Kidney epithelial cell (primary cell): ENCODE measurements around the gene PHLDA2. TPM values are rescaled to one million over a fixed set of nuclear protein-coding genes. Genes with fewer than 3 reads are reported as not detected.

ENCODE experiments used
- DNase-seq: peaks from one replicate; pipeline ENCODE4 v3.0.0-alpha.2; 2010; ENCODE audit warnings: low read depth
- H3K27me3 ChIP-seq: 2 replicates; pipeline ENCODE4 v1.6.0; 2011; ENCODE audit warnings: low read length; ENCODE audit not compliant: control insufficient read depth, insufficient read depth
- H3K36me3 ChIP-seq: 2 replicates; pipeline ENCODE4 v1.5.1; 2011; ENCODE audit warnings: low read length; ENCODE audit not compliant: control insufficient read depth, insufficient read depth
- H3K4me3 ChIP-seq: 2 replicates; pipeline ENCODE4 v1.5.1; 2011; ENCODE audit warnings: low read depth, mild to moderate bottlenecking, control low read depth, low read length
- CTCF ChIP-seq: IDR thresholded peaks from 2 replicates; pipeline ENCODE4 v1.5.1; 2011; ENCODE audit warnings: mild to moderate bottlenecking, moderate library complexity, low read length, control low read depth, inconsistent platforms; ENCODE audit not compliant: insufficient read depth, poor library complexity, severe bottlenecking
- total RNA-seq: library from RNA; depleted of rRNA; stranded (reverse); fragments of >200 nt; gene quantifications from 2 replicates; pipeline ENCODE4 v1.2.3, GENCODE V29; 2015

The PHLDA2 gene
- total RNA-seq, 1 donor from 2014 or later: 32.8 TPM

DNA sequence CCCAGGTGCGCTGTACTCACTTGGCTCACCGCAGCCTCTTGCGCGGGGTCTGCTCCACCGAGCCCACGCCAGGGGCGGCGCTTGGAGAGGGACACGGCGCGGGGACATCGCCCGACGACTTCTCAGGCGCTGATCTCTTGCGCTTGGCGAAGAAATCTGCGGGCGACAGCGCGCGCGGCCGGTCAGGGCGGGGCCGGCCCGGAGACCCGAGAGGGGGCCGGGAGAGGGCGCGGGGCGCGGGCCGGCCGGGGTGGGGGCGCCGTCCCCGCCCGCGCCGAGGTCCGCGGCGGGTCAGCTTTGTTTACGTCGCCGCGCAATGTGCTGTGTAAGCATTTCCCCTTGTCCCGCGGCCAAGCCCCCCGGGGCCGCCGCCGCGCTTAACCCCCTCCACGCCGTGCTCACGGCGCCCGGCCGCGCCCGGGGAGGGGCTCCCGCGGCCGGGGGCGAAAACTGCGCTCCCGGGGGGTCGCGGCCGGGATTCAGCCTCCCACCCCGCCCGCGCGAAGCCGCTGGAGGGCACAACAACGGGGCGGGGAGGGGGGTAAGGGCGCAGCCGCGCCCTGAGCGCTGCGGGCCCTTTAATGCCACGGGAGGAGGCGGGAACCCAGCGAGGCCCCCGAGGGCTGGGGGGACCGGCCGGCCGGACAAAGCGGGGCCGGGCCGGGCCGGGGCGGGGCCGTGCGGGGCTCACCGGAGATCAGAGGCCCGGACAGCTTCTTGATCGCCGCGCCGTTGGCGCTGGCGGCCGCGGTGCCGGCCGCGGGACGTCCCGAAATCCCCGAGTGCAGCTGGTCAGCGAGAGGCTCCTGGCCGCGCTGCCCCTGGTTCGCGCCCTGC lies 45.0 kb downstream of the PHLDA2 start:
- Histone ChIP-seq H3K4me3 (peak overlapping the region; percentile 56), H3K27me3 (peaks cover 2% of the 10 kb centered on the region), H3K36me3 (no peaks in the 10 kb centered on the region)
- no peak for TF ChIP-seq CTCF
- DNase-seq: no peak

DNA sequence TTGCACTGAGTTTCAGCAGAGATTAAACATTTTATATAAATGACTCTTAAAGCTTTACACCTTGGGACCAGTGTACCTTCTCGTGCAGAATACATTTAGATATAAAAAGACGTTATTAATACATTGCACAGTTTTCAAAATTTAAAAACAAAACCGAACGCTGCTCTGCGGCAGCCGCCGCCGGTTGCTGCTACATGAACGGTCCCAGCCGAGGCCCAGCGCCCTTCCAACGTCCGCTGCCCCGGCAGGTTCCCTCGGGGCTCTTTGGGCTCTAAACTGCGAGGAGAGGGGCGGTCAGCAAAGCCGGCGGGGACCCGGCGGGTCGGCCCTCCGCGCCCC lies 45.6 kb downstream of the PHLDA2 start:
- H3K36me3 ChIP-seq: no peaks in the 10 kb centered on the region
- peak overlapping the region; percentile 56 for H3K4me3 ChIP-seq
- TF ChIP-seq CTCF: no peak
- no peak for DNase-seq
- H3K27me3 ChIP-seq: peaks cover 2% of the 10 kb centered on the region

DNA sequence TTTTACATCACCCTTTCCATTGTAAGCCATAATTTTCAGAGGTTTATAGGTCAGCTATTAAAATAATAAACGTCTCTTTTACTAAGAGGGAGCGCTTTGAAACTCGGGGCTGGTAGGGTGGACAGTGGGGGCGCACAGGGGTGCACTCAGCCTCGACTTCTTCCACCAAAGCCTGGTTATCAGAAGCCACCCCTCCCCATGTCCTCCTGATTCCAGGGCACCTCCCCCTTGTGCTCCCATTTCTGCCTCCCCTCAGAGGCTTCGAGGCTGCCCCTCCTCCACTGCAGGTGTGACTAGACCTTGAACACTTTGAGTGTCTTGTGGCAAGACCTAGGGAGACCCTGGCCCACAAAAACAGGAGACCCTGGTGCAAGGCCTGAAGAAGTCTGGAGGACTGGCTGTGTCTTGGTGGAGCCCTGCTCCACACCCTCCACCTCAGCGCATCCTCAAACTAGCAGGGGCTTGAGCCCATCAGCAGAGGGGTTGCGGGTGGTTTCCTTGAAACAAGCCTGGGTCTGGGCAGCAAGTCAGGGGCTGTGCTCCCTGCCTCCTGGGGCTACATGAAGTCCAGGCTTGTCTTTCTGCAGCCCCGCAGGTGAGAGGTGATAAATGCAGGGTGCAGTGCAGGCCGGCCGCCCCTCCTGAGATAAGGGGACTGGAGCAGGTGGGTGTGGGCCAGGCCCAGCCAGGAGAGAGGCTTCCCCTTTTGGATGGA lies 46.7 kb downstream of the PHLDA2 start:
- peaks cover 2% of the 10 kb centered on the region for H3K27me3 ChIP-seq
- no peak for DNase-seq
- no peak for TF ChIP-seq CTCF
- no peaks in the 10 kb centered on the region for H3K36me3 ChIP-seq
- no peak overlapping the region for H3K4me3 ChIP-seq

- H3K4me3 ChIP-seq: no peak overlapping the region
- TF ChIP-seq CTCF: no peak
Measured at GRCh38 chr11:2881981-2882375, 47.2 kb downstream of the PHLDA2 start.

DNA sequence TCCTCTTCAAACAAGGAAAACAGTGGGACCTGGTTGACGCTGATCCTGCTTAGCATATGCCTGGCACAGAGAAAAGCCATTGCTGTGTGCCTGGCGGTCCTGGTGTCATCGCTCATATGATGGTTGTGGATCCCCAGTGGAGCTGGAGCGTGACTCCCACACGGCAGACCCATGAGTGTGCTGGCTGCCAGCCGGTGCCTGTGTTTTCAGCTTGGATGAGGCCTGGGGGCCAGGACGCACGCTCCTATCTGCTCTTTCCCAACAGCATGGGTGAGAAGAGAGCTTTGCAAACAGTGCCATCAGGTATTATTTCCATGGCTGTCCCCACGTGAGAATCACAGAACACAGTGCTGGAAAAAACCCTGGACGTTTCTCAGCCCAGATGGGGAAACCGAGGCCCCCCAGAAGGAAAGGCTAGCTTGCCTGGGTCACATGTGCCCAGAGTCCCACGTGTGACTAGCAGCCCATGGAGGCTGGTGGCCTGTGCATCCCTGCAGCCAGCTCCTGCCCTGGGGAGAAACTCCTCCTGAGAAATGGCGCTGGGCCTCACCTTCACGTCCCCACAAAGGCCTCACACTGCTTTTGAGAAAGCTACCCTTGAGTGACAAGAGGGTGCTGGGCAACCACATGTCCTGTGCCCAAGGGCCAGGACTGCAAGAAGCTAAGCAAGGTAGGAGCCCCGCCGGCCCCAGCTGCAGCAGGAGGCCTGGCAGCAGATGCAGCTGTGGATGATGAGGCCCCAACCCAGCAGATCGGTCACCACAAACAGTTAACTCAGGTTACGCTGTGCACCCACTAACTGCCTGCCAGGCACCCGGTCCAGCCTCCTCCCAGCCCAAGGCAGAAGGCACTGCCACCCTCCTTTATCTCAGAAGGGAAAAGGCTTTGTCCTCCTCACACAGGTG lies 47.9 kb downstream of the PHLDA2 start:
- no peak for DNase-seq
- no peak for TF ChIP-seq CTCF
- no peak overlapping the region for H3K4me3 ChIP-seq
- peaks cover 2% of the 10 kb centered on the region for H3K27me3 ChIP-seq
- H3K36me3 ChIP-seq: no peaks in the 10 kb centered on the region

More at GRCh38 chr11:2881981-2882375, 47.2 kb downstream of the PHLDA2 start:
- Histone ChIP-seq H3K36me3 (no peaks in the 10 kb centered on the region), H3K27me3 (peaks cover 2% of the 10 kb centered on the region)
- no peak for DNase-seq
